ENCODE results near the gene PALM2AKAP2.

Gene PALM2AKAP2

GRCh38 chr9:109775516-109775915 lies 4.5 kb upstream of the PALM2AKAP2 start:
- DNase-seq: no peak

GRCh38 chr9:109776391-109776790 lies 3.6 kb upstream of the PALM2AKAP2 start:
- DNase-seq: no peak

DNA sequence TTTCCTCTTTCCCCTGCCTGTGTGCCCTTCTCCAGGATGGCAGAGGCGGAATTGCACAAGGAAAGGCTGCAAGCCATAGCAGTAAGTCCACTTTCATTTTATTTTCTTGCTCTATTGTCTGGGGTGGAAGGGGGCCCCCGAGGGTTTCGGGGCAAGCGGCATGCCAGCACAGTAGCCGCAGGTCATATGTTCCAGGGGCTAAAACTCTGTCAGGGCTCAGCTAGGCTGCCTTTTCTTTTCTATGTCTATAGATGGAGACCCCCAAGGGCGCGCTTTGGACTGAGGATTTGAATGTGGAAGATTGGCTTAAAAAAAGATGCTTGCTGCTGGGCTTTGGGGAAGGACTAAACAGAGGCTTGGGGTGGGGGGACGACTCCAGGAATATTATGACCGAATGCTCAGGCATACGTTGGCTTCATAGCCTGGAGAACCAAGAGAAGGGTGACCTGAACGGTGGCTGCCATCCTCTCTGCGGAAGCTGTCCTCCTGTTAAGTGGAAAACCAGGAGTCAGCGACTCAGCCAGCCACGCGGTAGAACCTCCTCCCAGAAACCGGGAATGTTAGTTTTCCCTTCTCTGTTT lies 545 bp downstream of the PALM2AKAP2 start:
- DNase-seq: no peak

- no peak for DNase-seq
These were observed 1.1 kb downstream of the PALM2AKAP2 start for GRCh38 chr9:109781086-109781485.

GRCh38 chr9:109781541-109782197 lies 1.7 kb downstream of the PALM2AKAP2 start:
- no peak for DNase-seq

- no peak for DNase-seq
These were observed 7.7 kb downstream of the PALM2AKAP2 start for GRCh38 chr9:109787735-109788134.

GRCh38 chr9:109789556-109789955 lies 9.6 kb downstream of the PALM2AKAP2 start:
- DNase-seq: no peak

DNA sequence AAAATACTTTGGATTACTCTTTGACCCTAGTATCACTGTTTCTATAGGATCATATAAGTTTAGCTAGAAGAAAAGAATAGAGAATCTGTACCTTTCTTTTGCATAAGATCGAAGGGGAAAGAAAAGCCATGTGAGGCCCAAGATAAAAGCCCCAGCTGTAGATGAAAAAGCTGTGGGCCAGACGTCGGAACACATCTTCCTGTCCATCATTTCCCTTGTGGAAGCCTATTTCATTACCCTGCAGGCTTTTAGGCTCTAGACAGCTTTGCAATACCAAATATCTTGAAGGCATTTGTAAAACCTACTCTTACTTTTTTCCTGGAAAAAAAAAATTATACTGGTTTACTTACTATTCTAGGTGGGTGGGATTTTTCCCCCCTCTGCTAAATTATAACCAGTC lies 10.0 kb downstream of the PALM2AKAP2 start:
- no peak for DNase-seq

GRCh38 chr9:109791003-109791677 lies 11.1 kb downstream of the PALM2AKAP2 start:
- DNase-seq: no peak

- DNase-seq: no peak
These were observed 11.7 kb downstream of the PALM2AKAP2 start for GRCh38 chr9:109791747-109792146.

GRCh38 chr9:109792951-109793546 lies 13.1 kb downstream of the PALM2AKAP2 start:
- DNase-seq: no peak

DNA sequence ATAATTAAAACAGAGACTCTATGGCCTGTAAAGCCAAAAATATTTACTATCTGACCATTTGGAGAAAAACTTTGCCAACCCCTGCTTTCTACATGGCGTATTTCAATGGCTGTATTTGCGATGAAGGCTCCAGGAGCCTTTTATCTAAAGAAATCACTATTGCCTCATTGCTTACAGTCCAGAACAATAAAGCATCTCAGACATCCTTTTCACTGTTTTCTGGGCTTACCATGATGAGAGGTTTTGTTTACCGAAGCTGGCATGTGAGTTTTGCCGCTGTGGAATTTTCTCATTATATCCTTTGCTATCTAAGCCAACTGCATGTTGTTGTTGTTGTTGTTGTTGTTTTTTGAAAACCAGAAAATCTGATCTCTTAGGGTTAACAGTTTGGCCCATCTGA lies 13.9 kb downstream of the PALM2AKAP2 start:
- DNase-seq: no peak

DNA sequence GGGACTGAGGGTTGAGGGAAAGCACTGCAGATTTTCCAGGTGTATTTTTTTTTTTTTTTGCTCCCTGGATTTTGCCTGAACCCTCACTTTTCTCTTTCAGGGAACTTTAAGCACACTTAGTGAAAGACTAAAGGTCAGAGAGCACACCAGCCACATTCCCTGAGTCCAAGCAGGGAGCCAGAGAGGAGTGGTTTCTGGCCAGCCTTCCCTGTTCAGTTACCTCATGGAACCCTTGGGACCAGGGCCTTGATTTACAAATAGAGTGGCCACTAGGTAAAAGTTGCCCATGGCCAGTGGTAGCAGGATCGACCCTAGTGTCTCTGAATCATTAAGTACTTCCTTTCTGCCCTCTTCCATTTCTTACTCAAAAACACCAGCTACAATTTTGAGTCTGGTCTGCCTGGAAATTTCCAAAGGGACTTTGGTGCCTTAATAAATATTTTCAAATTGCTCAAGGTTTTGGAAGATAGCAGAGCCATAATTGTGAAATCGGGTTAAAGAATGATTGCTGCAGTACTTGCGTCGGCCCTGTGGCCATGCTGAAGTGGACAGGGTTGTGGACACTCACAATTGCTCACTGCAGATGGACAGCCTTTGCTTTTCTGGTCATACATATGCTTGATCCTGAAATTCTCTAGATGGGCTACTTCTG lies 14.5 kb downstream of the PALM2AKAP2 start:
- DNase-seq: no peak

GRCh38 chr9:109795613-109796012 lies 15.6 kb downstream of the PALM2AKAP2 start:
- no peak for DNase-seq

GRCh38 chr9:109796078-109796477 lies 16.1 kb downstream of the PALM2AKAP2 start:
- DNase-seq: no peak

DNA sequence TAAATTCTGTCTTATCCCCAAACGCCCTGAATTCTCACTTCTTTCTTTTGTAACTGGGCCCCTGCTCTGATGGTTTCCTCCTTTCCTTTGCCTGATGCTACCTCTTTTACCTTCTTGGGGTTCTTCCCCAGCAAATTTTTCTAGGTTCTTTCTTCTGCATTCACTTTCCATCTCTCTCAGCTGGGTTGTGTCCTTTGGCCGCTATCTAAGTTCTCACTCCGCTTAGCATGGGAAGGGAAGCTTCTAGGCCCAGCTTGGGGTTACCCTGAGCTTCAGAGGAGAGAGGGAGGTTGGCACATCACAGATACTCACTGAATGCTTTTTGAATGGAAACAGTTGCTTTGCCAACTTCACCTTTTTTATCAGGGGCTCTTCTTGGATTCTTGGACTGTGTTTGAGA lies 17.0 kb downstream of the PALM2AKAP2 start:
- DNase-seq: no peak

GRCh38 chr9:109797509-109797908 lies 17.5 kb downstream of the PALM2AKAP2 start:
- DNase-seq: no peak

GRCh38 chr9:109799141-109799540 lies 19.1 kb downstream of the PALM2AKAP2 start:
- DNase-seq: no peak

- no peak for DNase-seq
These were observed 19.8 kb downstream of the PALM2AKAP2 start for GRCh38 chr9:109799792-109800191.

DNA sequence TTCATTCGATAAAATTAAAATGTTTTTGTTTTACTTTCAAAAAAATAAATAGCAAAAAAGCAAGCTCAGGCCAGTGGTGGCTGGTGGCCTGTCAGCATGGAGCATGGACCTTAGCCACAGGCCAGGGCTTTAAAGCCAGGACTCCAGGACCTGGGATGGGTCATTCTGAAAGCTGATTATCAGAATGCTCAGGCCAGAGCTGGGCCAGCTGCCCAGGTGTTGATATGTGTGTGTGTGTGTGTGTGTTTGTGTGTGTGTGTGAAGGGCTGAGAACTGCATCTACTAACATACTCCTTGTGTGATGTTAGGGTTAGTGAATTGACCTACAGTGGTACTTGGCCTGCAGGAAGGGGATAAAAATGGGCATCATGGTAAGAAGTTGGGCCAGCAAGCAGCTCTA lies 21.5 kb downstream of the PALM2AKAP2 start:
- DNase-seq: no peak

- DNase-seq: no peak
These were observed 22.5 kb downstream of the PALM2AKAP2 start for GRCh38 chr9:109802491-109802890.

GRCh38 chr9:109805050-109805449 lies 25.1 kb downstream of the PALM2AKAP2 start:
- DNase-seq: no peak

DNA sequence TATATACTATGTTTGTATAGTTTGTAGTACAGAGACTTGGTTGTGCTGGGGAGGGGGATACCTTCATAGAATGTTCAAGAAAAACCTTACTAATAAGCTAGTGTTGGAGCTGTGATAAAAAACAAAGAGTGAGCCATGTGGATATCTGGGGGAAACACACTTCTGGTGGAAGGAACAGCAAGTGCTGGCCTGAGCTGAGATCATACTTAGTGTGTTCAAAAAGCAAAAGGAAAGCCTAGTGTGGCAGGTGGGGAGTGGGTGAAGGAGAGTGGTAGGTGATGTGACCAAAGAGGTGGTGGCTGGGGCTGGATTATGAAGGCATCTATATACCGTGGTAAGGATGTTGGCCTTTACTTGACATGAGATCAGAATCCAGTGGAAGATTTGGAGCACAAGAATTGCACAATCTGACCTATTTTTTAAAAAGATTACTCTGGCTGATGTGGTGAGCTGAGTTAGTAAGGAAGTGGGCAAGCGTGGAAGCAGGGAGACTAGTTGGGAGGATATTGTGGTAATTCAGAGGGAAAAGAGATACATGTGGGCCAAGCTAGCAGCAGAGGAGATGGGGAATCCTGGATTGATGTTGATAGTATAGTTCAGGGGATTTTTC lies 26.6 kb downstream of the PALM2AKAP2 start:
- no peak for DNase-seq

Data from CD4-positive, alpha-beta T cell treated with Interleukin-6 for 4 hours (primary cell).